Hematopoietic multipotent progenitor cell treated with erythropoietin and hydrocortisone succinate and interleukin-3 and kit ligand, for 17 days (in vitro differentiated cells): ENCODE measurements around the gene PMVK.

Experiments
- DNase-seq: peaks from one replicate; pipeline ENCODE4 v3.0.0-alpha.2; 2015; ENCODE audit warnings: low spot score

Gene PMVK

GRCh38 chr1:154966111-154966510 is 29.6 kb upstream of the PMVK start:
- no peak for DNase-seq

- DNase-seq = no peak
Observed at GRCh38 chr1:154964359-154964758, 27.8 kb upstream of the PMVK start.

- DNase-seq = no peak
Observed at GRCh38 chr1:154963643-154964042, 27.1 kb upstream of the PMVK start.

- no peak for DNase-seq
Observed at GRCh38 chr1:154962795-154963330, 26.3 kb upstream of the PMVK start.

GRCh38 chr1:154962156-154962749 is 25.7 kb upstream of the PMVK start:
- peak; percentile 52 for DNase-seq

GRCh38 chr1:154961207-154962155 is 25.0 kb upstream of the PMVK start, which contains the start of gene PYGO2:
TSS of gene PYGO2 (minus strand) at chr1:154961782. CDS start at chr1:154961576, 206 bp downstream.
- DNase-seq = peak; percentile 83

- peak; percentile 27 for DNase-seq
Observed at GRCh38 chr1:154960446-154961136, 24.1 kb upstream of the PMVK start.

- DNase-seq = no peak
Observed at GRCh38 chr1:154959426-154959780, 22.9 kb upstream of the PMVK start.

- no peak for DNase-seq
Observed at GRCh38 chr1:154958681-154959425, 22.3 kb upstream of the PMVK start.

GRCh38 chr1:154958036-154958435 is 21.5 kb upstream of the PMVK start:
- DNase-seq = no peak

GRCh38 chr1:154957091-154957657 is 20.7 kb upstream of the PMVK start:
- DNase-seq = no peak

- DNase-seq = no peak
Observed at GRCh38 chr1:154956544-154956941, 20.0 kb upstream of the PMVK start.

GRCh38 chr1:154955718-154956543 is 19.4 kb upstream of the PMVK start, which contains the start of gene PBXIP1:
TSS of gene PBXIP1 (minus strand) at chr1:154956099. CDS start at chr1:154953721, 2,378 bp downstream.
- peak; percentile 95 for DNase-seq

GRCh38 chr1:154955039-154955717 is 18.7 kb upstream of the PMVK start:
- DNase-seq = peak; percentile 81

- DNase-seq = no peak
Observed at GRCh38 chr1:154954541-154954940, 18.0 kb upstream of the PMVK start.

GRCh38 chr1:154953611-154954038 is 17.1 kb upstream of the PMVK start:
- no peak for DNase-seq

- no peak for DNase-seq
Observed at GRCh38 chr1:154952664-154953063, 16.1 kb upstream of the PMVK start.

GRCh38 chr1:154951901-154952657 is 15.6 kb upstream of the PMVK start:
- DNase-seq = no peak

GRCh38 chr1:154948079-154948478 is 11.6 kb upstream of the PMVK start:
- no peak for DNase-seq
